GM18502 (cell line): ENCODE results near the gene FRMD7.
"Not testable (repeated sequence)": the region's sequence is repeated elsewhere in the genome, so short reads cannot be mapped to it uniquely, and the experiment has no call there.

Experiments used
- ATAC-seq: cut with Tn5 transposase; IDR thresholded peaks from one replicate; pipeline ENCODE4 v1.9.1; 2021; ENCODE audit warnings: mild to moderate bottlenecking; ENCODE audit not compliant: unreplicated experiment, poor library complexity

The FRMD7 gene

GRCh38 chrX:132127743-132128142 is at the start of gene FRMD7:
Gene FRMD7, minus strand, starts transcription at chrX:132128020. Its CDS starts 176 bp downstream, at chrX:132127844.
- ATAC-seq = no peak

DNA sequence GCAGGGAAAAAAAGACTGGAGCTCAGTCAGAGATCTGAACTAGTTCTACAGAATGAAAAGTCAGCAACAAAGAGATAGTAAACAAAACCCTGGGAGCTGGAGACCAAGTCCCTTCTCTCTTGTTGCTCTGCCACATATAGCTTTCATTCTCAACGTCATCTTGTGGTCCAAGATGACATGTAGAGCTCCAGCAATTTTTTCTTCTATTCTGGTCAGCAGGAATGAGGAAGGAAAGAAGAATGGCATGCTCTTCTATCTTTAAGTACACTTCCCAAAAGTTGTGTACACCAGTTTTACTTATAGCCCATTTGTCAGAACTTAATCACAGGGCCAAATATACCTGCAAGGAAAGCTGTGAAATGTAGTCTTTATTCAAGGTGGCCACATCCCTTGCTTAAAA is 45.8 kb upstream of the FRMD7 start:
- no peak for ATAC-seq

- no peak for ATAC-seq
Measured at GRCh38 chrX:132171881-132172280, 44.1 kb upstream of the FRMD7 start.

DNA sequence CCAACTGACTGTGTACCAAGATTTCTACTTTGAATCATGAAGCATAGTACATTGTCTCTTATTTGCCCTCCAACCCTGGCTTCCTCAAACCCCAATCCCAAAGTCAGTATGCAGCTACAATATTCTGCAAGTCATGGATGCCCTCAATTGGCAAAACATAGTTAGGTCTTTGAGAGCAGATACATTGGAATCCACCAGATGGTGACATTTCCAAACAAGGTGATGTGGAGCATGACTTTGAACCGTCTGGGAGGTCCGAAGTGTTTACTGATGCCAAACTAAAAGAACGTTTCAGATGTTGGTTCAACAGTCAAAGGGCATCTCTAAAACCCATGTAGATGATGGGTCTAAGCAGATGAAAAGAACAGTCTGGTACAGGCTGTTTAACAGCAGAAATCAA is 43.7 kb upstream of the FRMD7 start:
- ATAC-seq = no peak

DNA sequence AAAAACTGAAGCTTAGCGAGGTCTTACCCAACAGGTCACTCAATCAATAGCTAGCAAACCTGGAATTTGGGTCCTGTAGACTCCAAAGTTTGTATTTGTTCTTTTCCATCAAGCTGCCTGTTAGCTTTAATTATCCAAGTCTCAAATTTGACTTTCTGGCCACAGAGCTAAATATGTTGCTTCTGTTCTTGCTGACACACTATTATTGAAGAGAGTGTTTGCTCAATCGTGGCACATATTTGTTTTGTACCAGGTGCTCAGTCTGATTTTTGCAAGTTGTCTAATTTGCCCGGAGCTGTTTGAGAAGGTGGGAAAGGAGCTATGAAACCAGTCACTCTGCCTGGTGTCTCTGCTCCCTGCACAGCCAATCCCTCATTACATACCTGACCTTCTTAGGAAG is 41.7 kb upstream of the FRMD7 start:
- no peak for ATAC-seq

- no peak for ATAC-seq
Measured at GRCh38 chrX:132165651-132166050, 37.8 kb upstream of the FRMD7 start.

- no peak for ATAC-seq
Measured at GRCh38 chrX:132165005-132165404, 37.2 kb upstream of the FRMD7 start.

DNA sequence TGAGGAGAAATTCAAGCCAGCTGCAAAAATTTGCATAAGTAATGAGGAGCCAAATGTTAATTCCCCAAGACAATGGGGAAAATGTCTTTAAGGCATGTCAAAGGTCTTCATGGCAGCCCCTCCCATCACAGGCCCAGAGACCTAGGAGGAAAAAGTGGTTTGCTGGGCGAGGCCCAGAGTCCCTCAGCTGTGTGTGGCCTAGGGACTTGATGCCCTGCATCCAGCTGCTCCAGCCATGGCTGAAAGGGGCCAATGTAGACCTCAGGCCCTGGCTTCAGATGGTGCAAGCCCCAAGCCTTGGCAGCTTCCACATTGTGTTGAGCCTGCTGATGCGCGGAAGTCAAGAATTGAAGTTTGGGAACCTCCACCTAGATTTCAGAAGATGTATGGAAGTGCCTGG is 35.3 kb upstream of the FRMD7 start:
- ATAC-seq = not testable (repeated sequence)

DNA sequence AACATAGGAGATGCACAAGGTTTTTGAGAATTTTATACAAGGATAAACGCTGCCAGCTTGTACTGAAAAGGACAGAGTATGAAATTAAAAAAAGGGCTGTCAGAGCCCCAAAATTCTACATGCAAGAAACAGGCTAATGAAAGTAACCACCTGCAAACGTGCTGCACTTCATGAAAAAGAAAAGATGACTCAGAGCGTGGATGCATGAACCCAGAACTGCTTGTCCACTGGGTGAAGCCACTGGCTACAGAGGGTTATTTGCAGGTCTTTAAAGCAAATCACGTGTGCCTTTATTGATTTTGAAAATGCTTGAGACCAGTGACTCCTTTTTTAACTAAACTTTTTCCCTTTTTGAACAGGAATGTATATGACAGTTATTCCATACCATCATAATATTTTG is 25.3 kb upstream of the FRMD7 start:
- no peak for ATAC-seq

- ATAC-seq = no peak
Measured at GRCh38 chrX:132146456-132146855, 18.6 kb upstream of the FRMD7 start.

- ATAC-seq = no peak
Measured at GRCh38 chrX:132144061-132144460, 16.2 kb upstream of the FRMD7 start.

DNA sequence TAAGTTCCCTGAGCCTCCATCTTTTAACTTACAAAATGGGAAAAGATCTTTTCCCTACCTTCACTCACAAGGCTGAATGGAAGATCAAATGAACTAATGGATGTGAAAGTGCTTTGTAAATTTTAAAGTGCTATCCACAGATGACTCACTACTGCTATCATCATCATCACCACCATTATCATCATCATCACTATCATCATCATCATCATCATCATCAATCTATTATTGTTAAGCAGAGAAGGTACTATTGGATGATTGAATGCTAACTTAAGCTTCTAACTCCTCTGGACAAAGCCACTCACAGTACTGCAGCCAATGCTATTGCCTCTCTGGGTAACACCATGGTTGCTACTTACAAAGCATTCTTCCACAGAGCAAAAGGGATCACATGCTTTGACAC is 1.9 kb downstream of the FRMD7 start:
- ATAC-seq = no peak

DNA sequence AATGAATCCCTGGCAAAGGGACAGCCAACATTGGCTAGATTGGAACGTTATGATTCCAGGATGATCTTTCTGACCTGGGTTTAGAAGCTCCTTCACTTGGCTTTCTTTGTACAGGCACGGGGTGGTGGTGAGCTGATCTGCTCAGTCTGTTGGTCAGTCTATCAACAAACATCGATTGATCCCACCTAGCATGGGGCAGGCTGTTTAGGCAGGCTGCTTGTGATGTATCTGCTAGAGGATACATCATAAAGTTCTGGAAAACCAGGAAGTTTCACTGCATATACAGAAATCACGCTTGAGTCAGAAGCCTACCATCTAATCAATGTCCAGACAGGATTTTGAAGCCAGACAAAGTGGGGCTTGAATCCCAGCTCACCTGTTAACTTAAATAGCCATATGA is 6.9 kb downstream of the FRMD7 start:
- ATAC-seq = no peak

GRCh38 chrX:132119821-132120515 is 7.9 kb downstream of the FRMD7 start:
- ATAC-seq = no peak

DNA sequence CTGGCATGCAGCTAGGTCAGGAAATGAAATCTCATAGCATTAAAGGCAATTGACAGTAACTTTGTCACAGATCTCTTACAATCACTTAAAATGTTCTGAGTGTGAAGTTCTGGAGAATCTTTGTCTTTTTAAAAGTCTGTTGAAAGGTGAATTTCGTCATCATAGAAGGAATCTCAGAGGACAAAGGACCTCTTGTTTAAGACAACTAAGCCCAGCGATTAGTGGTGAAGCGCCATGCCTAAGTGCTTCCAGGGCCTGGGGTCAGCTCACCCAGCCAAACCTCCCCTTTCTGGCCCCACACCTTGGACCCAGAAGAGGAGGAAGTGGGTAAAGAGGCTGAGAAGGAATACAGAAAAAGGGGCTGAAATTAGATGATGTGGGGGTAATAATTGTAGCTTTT is 8.5 kb downstream of the FRMD7 start:
- ATAC-seq = no peak

DNA sequence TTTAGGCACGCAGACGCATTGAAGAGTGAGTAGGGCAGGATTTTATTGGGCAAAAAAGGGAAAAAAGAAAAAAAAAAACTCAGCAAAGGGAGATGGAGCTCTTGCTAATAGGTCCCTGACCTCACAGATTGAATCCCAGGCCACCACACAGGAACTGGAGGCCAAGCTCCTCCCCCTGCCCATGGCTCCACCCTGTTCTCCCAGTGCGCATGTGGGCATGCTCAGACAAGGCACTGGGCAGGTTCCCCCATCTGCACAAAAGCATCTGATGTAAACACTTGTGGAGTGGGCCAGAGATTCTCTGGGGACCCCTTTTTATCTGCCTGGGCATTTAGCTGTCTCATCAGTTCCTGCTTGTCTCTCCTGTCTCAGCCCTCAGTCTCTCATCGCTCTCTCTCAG is 9.5 kb downstream of the FRMD7 start:
- ATAC-seq = no peak

GRCh38 chrX:132115792-132116191 is 12.0 kb downstream of the FRMD7 start:
- ATAC-seq = no peak

- no peak for ATAC-seq
Measured at GRCh38 chrX:132114607-132115006, 13.2 kb downstream of the FRMD7 start.

GRCh38 chrX:132107291-132107690 is 20.5 kb downstream of the FRMD7 start:
- ATAC-seq = no peak

DNA sequence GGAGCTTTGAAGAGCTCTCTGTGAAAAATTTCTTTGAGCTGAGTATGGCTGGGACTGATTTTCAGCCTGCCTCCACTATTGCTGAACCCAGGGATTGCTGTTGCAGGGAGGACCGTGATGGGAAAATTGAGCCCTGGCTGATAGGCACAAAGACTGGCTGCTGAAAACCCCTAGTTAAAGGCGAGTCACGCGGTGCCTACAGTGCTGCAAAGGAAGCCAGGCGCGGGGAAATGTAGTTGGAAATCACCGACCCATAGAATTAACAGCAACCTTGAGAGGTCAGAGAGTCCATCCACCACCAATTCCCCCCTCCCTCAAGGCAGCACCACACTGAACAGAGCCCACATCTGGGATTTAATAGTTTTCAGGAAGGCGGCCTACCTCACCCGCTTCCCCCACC is 26.0 kb downstream of the FRMD7 start:
- ATAC-seq = no peak

GRCh38 chrX:132101206-132101605 is 26.6 kb downstream of the FRMD7 start:
- ATAC-seq = no peak

GRCh38 chrX:132098704-132099103 is 29.1 kb downstream of the FRMD7 start:
- ATAC-seq = not testable (repeated sequence)

- no peak for ATAC-seq
Measured at GRCh38 chrX:132094164-132094563, 33.7 kb downstream of the FRMD7 start.
